Measurements from ENCODE around the gene FSD1.

- no peak for TF ChIP-seq CTCF (IDR thresholded peaks at IDR 0.05; ENCODE audit: insufficient read depth, low read length)
- TF ChIP-seq POLR2AphosphoS5 (IDR thresholded peaks at IDR 0.05; ENCODE audit: low read depth): no peak
- no peak for TF ChIP-seq GABPA (IDR thresholded peaks at IDR 0.05; ENCODE audit: low read depth)
- TF ChIP-seq SPI1 (IDR thresholded peaks at IDR 0.05; ENCODE audit: borderline replicate concordance, low read depth): no peak
Measured at GRCh38 chr19:4347521-4347920, 43.1 kb downstream of the FSD1 start.
